Natural killer cell (primary cell): ENCODE measurements around the gene ZNF561. TPM values are rescaled to one million over a fixed set of nuclear protein-coding genes. Genes with fewer than 3 reads are reported as not detected.

ENCODE experiments used
- ATAC-seq, 3 donors: fragments of 150-1000 bp in 2 of 3; fragments of 200-7000 bp in 1 of 3; cut with Tn5 transposase; 1 replicate in 1 of 3; 2 replicates in 2 of 3; pipeline ENCODE4 v1.10.0; 2021; ENCODE audit warnings: mild to moderate bottlenecking in 2 of 3, moderate library complexity in 2 of 3
- DNase-seq, 2 donors: peaks; one replicate each; pipeline versions ENCODE4 v3.0.0 to v3.0.0-alpha.2; 2013 to 2021; ENCODE audit warnings: mixed read lengths in 1 of 2
- H3K27ac ChIP-seq: one replicate; pipeline ENCODE4 v1.5.1; 2013; ENCODE audit warnings: mild to moderate bottlenecking, low read length
- H3K27me3 ChIP-seq: one replicate; pipeline ENCODE4 v1.6.1; 2013; ENCODE audit warnings: low read length; ENCODE audit not compliant: control insufficient read depth, insufficient read depth
- H3K36me3 ChIP-seq: one replicate; pipeline ENCODE4 v1.6.1; 2013; ENCODE audit warnings: low read length; ENCODE audit not compliant: control insufficient read depth, insufficient read depth
- H3K4me1 ChIP-seq: one replicate; pipeline ENCODE4 v1.6.1; 2013; ENCODE audit warnings: low read length; ENCODE audit not compliant: control insufficient read depth, insufficient read depth
- H3K4me3 ChIP-seq: one replicate; pipeline ENCODE4 v1.5.1; 2013; ENCODE audit warnings: low read length
- H3K9me3 ChIP-seq: one replicate; pipeline ENCODE4 v1.6.1; 2013; ENCODE audit warnings: low read length; ENCODE audit not compliant: control insufficient read depth, insufficient read depth
- H3K27ac Mint-ChIP-seq, 2 donors: one replicate each; pipeline ENCODE4 v1.8.0; 2022; ENCODE audit warnings: mild to moderate bottlenecking in 2 of 2, mixed read lengths in 2 of 2, moderate library complexity in 1 of 2
- H3K27me3 Mint-ChIP-seq, 2 donors: one replicate each; pipeline ENCODE4 v1.8.0; 2022; ENCODE audit warnings: low read depth in 2 of 2, mixed read lengths in 2 of 2
- H3K36me3 Mint-ChIP-seq: one replicate; pipeline ENCODE4 v1.8.0; 2022; ENCODE audit warnings: mixed read lengths
- H3K4me1 Mint-ChIP-seq, 2 donors: one replicate each; pipeline ENCODE4 v1.8.0; 2022; ENCODE audit warnings: mixed read lengths in 2 of 2
- H3K4me3 Mint-ChIP-seq: one replicate; pipeline ENCODE4 v1.8.0; 2022; ENCODE audit warnings: mild to moderate bottlenecking, moderate library complexity, mixed read lengths
- H3K9me3 Mint-ChIP-seq, 2 donors: one replicate each; pipeline ENCODE4 v1.8.0; 2022; ENCODE audit warnings: mixed read lengths in 2 of 2
- CTCF ChIP-seq: fragments of 200-600 bp; IDR thresholded peaks from one replicate; pipeline ENCODE4 v1.8.0; 2022; ENCODE audit warnings: antibody characterized with exemption
- WGBS: methylation state at CpG from one replicate; pipeline ENCODE4 v1.1.7; 2013; ENCODE audit warnings: missing lambda C conversion rate; ENCODE audit not compliant: insufficient coverage; 5-methylcytosine and 5-hydroxymethylcytosine counted together
- intact Hi-C: fragments of 100-400 bp; cut with micrococcal nuclease; formaldehyde crosslinking; loops from one replicate; pipeline ENCODE4 v1.14.2; 2022
- total RNA-seq, 4 donors: library from RNA; stranded (reverse); fragments of 120-200 nt in 1 of 4; gene quantifications; one replicate each; pipeline versions ENCODE4 v1.2.3 to v1.2.4, GENCODE V29; 2013 to 2022

ZNF561 gene
- 10 to 100 TPM; 32.2 to 47.3 (median 36.9) TPM for total RNA-seq
- total RNA-seq (2013), result 48.0 TPM

- WGBS, result under 1% methylated on average over 33 of the region's 33 CpGs
- DNase-seq (peak; percentile 86 to 97), ATAC-seq (peak; percentile 85 to 93 (median 92))
- Mint-ChIP-seq H3K4me3 (peak within 1 kb of the TSS; percentile 97), H3K9me3 (peaks cover 0 to 2% of the 10 kb centered on the region in 2 donors), H3K36me3 (no peaks in the 10 kb centered on the region), H3K4me1 (peaks cover 22 to 27% of the 10 kb centered on the region in 2 donors), H3K27me3 (no peaks in the 10 kb centered on the region), H3K27ac (peak within 1 kb of the TSS; percentile 97 to 100)
- Histone ChIP-seq H3K4me1 (peaks cover 16% of the 10 kb centered on the region), H3K36me3 (peaks cover 15% of the 10 kb centered on the region), H3K27me3 (no peaks in the 10 kb centered on the region), H3K4me3 (peak within 1 kb of the TSS; percentile 77), H3K9me3 (no peaks in the 10 kb centered on the region), H3K27ac (peak within 1 kb of the TSS; percentile 84)
- intact Hi-C loops, result loop anchor here (1.0 to 10.0 kb wide), 7 partner anchors 39 to 477 kb away; partner anchors contain the start of genes ZNF121, ZNF266, ZNF317 and ZNF562
- TF ChIP-seq CTCF, result no peak
Observed at GRCh38 chr19:9621156-9622037, at the start of gene ZNF561. ZNF561 (minus strand) TSS chr19:9621232; CDS start chr19:9619456, 1,776 bp downstream.

- H3K4me3 Mint-ChIP-seq, result no peak overlapping the region
- DNase-seq (no peak), ATAC-seq (no peak)
- H3K4me1 ChIP-seq, result no peaks in the 10 kb centered on the region
- H3K27ac Mint-ChIP-seq, result peak overlapping the region in 1 of 2 donors; percentile 15
- 100% methylated on average over 2 of the region's 2 CpGs for WGBS
- H3K9me3 Mint-ChIP-seq, result peaks cover 4 to 9% of the 10 kb centered on the region in 2 donors
- no peaks in the 10 kb centered on the region for H3K27me3 Mint-ChIP-seq
- H3K36me3 Mint-ChIP-seq, result peaks cover 21% of the 10 kb centered on the region
- no peak overlapping the region for H3K4me3 ChIP-seq
- no peaks in the 10 kb centered on the region for H3K27me3 ChIP-seq
- no peaks in the 10 kb centered on the region for H3K36me3 ChIP-seq
- H3K4me1 Mint-ChIP-seq, result peaks cover 52 to 53% of the 10 kb centered on the region in 2 donors
- no peak for TF ChIP-seq CTCF
- no peak overlapping the region for H3K27ac ChIP-seq
- peaks cover 18% of the 10 kb centered on the region for H3K9me3 ChIP-seq
- intact Hi-C loops, result no loop called here
Observed at GRCh38 chr19:9668544-9668943, 47.5 kb upstream of the ZNF561 start.

GRCh38 chr19:9667898-9668297 lies 46.9 kb upstream of the ZNF561 start:
- 100% methylated on average over 1 of the region's 3 CpGs for WGBS
- peaks cover 21% of the 10 kb centered on the region for H3K36me3 Mint-ChIP-seq
- no peaks in the 10 kb centered on the region for H3K36me3 ChIP-seq
- no peaks in the 10 kb centered on the region for H3K27me3 Mint-ChIP-seq
- H3K9me3 Mint-ChIP-seq, result peaks cover 3 to 9% of the 10 kb centered on the region in 2 donors
- peaks cover 50% of the 10 kb centered on the region in 2 donors for H3K4me1 Mint-ChIP-seq
- no peaks in the 10 kb centered on the region for H3K4me1 ChIP-seq
- DNase-seq (no peak), ATAC-seq (no peak)
- no peaks in the 10 kb centered on the region for H3K27me3 ChIP-seq
- no peak overlapping the region for H3K4me3 Mint-ChIP-seq
- TF ChIP-seq CTCF, result no peak
- intact Hi-C loops, result no loop called here
- H3K9me3 ChIP-seq, result peaks cover 12% of the 10 kb centered on the region
- peak overlapping the region in 1 of 2 donors; percentile 15 for H3K27ac Mint-ChIP-seq
- no peak overlapping the region for H3K27ac ChIP-seq
- H3K4me3 ChIP-seq, result no peak overlapping the region
